HCT116 (cell line): ENCODE results near the gene PEX12. TPM values are rescaled to one million over a fixed set of nuclear protein-coding genes. Genes with fewer than 3 reads are reported as not detected.

Experiments
- ATAC-seq: fragments of 200-7000 bp; cut with Tn5 transposase; 2 replicates; pipeline ENCODE4 v1.9.1; 2020; ENCODE audit warnings: mild to moderate bottlenecking, moderate library complexity
- BruUV-seq: library from RNA; stranded (reverse); fragments of 400-500 nt; replicated peaks from 2 replicates; lab custom pipeline; 2021; lab: Mats Ljungman, UMichigan
- CTCF ChIA-PET: fragments of 300-600 bp; sonication (Branson Sonifier 250); formaldehyde crosslinking; loops from one replicate; lab custom pipeline; 2021; ENCODE audit warnings: antibody characterized with exemption; lab: Charles Lee
- POLR2A ChIA-PET: fragments of 300-600, 350-600 bp; sonication (Branson Sonifier 250); formaldehyde crosslinking; loops from one replicate; lab custom pipeline; 2021; ENCODE audit warnings: antibody characterized with exemption; lab: Charles Lee
- RAD21 ChIA-PET, 2 experiments: fragments of 300-600 bp; sonication (Branson Sonifier 250); formaldehyde crosslinking; loops; one replicate each; lab custom pipeline; 2023; ENCODE audit warnings: low total read pairs in 2 of 2; ENCODE audit not compliant: uncharacterized antibody in 2 of 2, unreplicated experiment in 2 of 2, low non-redundant PET in 1 of 2; lab: Charles Lee
- DNase-seq: peaks from one replicate; pipeline ENCODE4 v3.0.0-alpha.2; 2010; ENCODE audit warnings: low read depth, low spot score
- H2AFZ ChIP-seq: fragments of 200-600 bp; shearing (Covaris generic), sonication (generic); 2 replicates; pipeline ENCODE4 v1.6.1; 2017; ENCODE audit warnings: low read depth, mixed run types, mixed read lengths, antibody characterized with exemption, low read length; ENCODE audit not compliant: poor library complexity, severe bottlenecking
- H3K27ac ChIP-seq: 2 replicates; pipeline ENCODE4 v1.5.1; 2012; ENCODE audit warnings: low read depth, low read length
- H3K27me3 ChIP-seq: fragments of 200-600 bp; sonication (generic); 2 replicates; pipeline ENCODE4 v1.6.1; 2016; ENCODE audit warnings: mixed run types, low read length, mixed read lengths; ENCODE audit not compliant: insufficient read depth
- H3K36me3 ChIP-seq, 2 experiments: fragments of 200-500 bp in 1 of 2; fragments of 200-600 bp in 1 of 2; sonication (Bioruptor generic) in 1 of 2; sonication (generic) in 1 of 2; 2 replicates each; pipeline versions ENCODE4 v1.5.1 to v1.6.1; 2014 to 2016; ENCODE audit warnings: low read length in 2 of 2, inconsistent platforms in 1 of 2, mixed read lengths in 1 of 2, mixed run types in 1 of 2; ENCODE audit not compliant: insufficient read depth in 2 of 2, control insufficient read depth in 1 of 2
- H3K4me1 ChIP-seq, 2 experiments: fragments of 200-600 bp in 1 of 2; sonication (generic) in 1 of 2; 2 replicates each; pipeline versions ENCODE4 v1.5.1 to v1.6.1; 2012 to 2017; ENCODE audit warnings: low read length in 2 of 2, inconsistent platforms in 1 of 2, mild to moderate bottlenecking in 1 of 2, mixed read lengths in 1 of 2, mixed run types in 1 of 2, moderate library complexity in 1 of 2; ENCODE audit not compliant: insufficient read depth in 2 of 2, control insufficient read depth in 1 of 2
- H3K4me2 ChIP-seq: fragments of 200-600 bp; sonication (generic); 2 replicates; pipeline ENCODE4 v1.6.1; 2017; ENCODE audit warnings: mixed run types, low read length, mixed read lengths
- H3K4me3 ChIP-seq, 2 experiments: fragments of 200-600 bp in 1 of 2; sonication (generic) in 1 of 2; replicated peaks in 1 of 2; 2 replicates each; pipeline ENCODE4 v1.5.1; 2011 to 2016; ENCODE audit warnings: low read length in 2 of 2, control low read depth in 1 of 2, low read depth in 1 of 2, mild to moderate bottlenecking in 1 of 2, mixed read lengths in 1 of 2, mixed run types in 1 of 2
- H3K79me2 ChIP-seq: fragments of 200-600 bp; sonication (generic); 2 replicates; pipeline ENCODE4 v1.6.1; 2017; ENCODE audit warnings: mild to moderate bottlenecking, mixed run types, low read length, moderate library complexity, mixed read lengths; ENCODE audit not compliant: insufficient read depth
- H3K9ac ChIP-seq: fragments of 200-600 bp; sonication (generic); 2 replicates; pipeline ENCODE4 v1.6.1; 2016; ENCODE audit warnings: low read length, mixed read lengths
- H3K9me2 ChIP-seq: fragments of 200-600 bp; sonication (generic), shearing (Covaris generic); 2 replicates; pipeline ENCODE4 v1.6.1; 2017; ENCODE audit warnings: mixed run types, mild to moderate bottlenecking, moderate library complexity; ENCODE audit not compliant: insufficient read depth
- H3K9me3 ChIP-seq, 2 experiments: fragments of 200-500 bp in 1 of 2; fragments of 200-600 bp in 1 of 2; sonication (Bioruptor generic) in 1 of 2; sonication (generic) in 1 of 2; 2 replicates each; pipeline ENCODE4 v1.6.1; 2014 to 2017; ENCODE audit warnings: low read length in 2 of 2, mixed read lengths in 2 of 2, inconsistent platforms in 1 of 2, low read depth in 1 of 2, mild to moderate bottlenecking in 1 of 2, mixed run types in 1 of 2, moderate library complexity in 1 of 2; ENCODE audit not compliant: control insufficient read depth in 1 of 2, insufficient read depth in 1 of 2
- H4K20me1 ChIP-seq: fragments of 200-600 bp; sonication (generic), shearing (Covaris generic); 2 replicates; pipeline ENCODE4 v1.6.1; 2017; ENCODE audit warnings: mixed run types, mild to moderate bottlenecking, moderate library complexity; ENCODE audit not compliant: insufficient read depth
- CBX3 ChIP-seq: IDR thresholded peaks from 2 replicates; pipeline ENCODE4 v1.6.1; 2012; ENCODE audit warnings: low read depth
- CEBPB ChIP-seq: IDR thresholded peaks from 2 replicates; pipeline ENCODE4 v1.6.1; 2012; ENCODE audit warnings: low read depth
- EGR1 ChIP-seq: IDR thresholded peaks from 2 replicates; pipeline ENCODE4 v1.6.1; 2012; ENCODE audit warnings: low read depth
- ELF1 ChIP-seq: IDR thresholded peaks from 2 replicates; pipeline ENCODE4 v1.6.1; 2012; ENCODE audit warnings: low read depth, borderline replicate concordance
- JUND ChIP-seq: IDR thresholded peaks from 2 replicates; pipeline ENCODE4 v1.6.1; 2012
- POLR2AphosphoS5 ChIP-seq: IDR thresholded peaks from 2 replicates; pipeline ENCODE4 v1.6.1; 2011; ENCODE audit warnings: mild to moderate bottlenecking, low read depth, low read length, moderate library complexity
- REST ChIP-seq: IDR thresholded peaks from 2 replicates; pipeline ENCODE4 v1.6.1; 2012; ENCODE audit warnings: low read depth
- SIN3A ChIP-seq: IDR thresholded peaks from 2 replicates; pipeline ENCODE4 v1.6.1; 2012; ENCODE audit warnings: low read depth
- SP1 ChIP-seq: IDR thresholded peaks from 2 replicates; pipeline ENCODE4 v1.6.1; 2012; ENCODE audit warnings: low read depth
- SRF ChIP-seq: IDR thresholded peaks from 2 replicates; pipeline ENCODE4 v1.6.1; 2012; ENCODE audit warnings: low read depth
- TCF7L2 ChIP-seq: IDR thresholded peaks from 2 replicates; pipeline ENCODE4 v1.7.0; 2011; ENCODE audit warnings: borderline replicate concordance, inconsistent platforms; ENCODE audit not compliant: insufficient read depth, insufficient read length; ENCODE audit errors: extremely low read depth
- intact Hi-C: fragments of 100-400 bp; cut with micrococcal nuclease; formaldehyde crosslinking; loops from 2 replicates; pipeline ENCODE4 v1.10.0; 2022
- total RNA-seq: library from RNA; stranded (reverse); gene quantifications from one replicate; pipeline ENCODE4 v1.2.1, GENCODE V29; 2021; ENCODE audit not compliant: unreplicated experiment
- TF ChIP-seq, protein P1 (sequence below), 3 experiments: fragments of 200-600 bp in 1 of 3; sonication (generic) in 1 of 3; IDR thresholded peaks in 2 of 3; conservative IDR thresholded peaks in 1 of 3; 2 replicates each; pipeline ENCODE4 v1.5.1; 2012 to 2017; ENCODE audit warnings: low read depth in 2 of 3, low read length in 2 of 3, antibody characterized with exemption in 1 of 3, borderline replicate concordance in 1 of 3, control low read depth in 1 of 3, mild to moderate bottlenecking in 1 of 3, mixed read lengths in 1 of 3, mixed run types in 1 of 3, moderate library complexity in 1 of 3; ENCODE audit not compliant: insufficient read depth in 1 of 3
- TF ChIP-seq, protein P2 (sequence below): IDR thresholded peaks from 2 replicates; pipeline ENCODE4 v1.6.1; 2011; ENCODE audit warnings: mild to moderate bottlenecking, low read length, moderate library complexity; ENCODE audit not compliant: insufficient replicate concordance; ENCODE audit errors: extremely low read depth

PEX12 gene
- total RNA-seq, 1 experiment from 2014 or later: 5.0 TPM

- BruUV-seq: no TSS peak
- H3K9me2 ChIP-seq: no peaks in the 10 kb centered on the region
- no peak overlapping the region for H3K4me2 ChIP-seq
- no peak overlapping the region for H3K27ac ChIP-seq
- H2AFZ ChIP-seq: no peak overlapping the region
- no peak for ATAC-seq
- DNase-seq: no peak
- ChIA-PET CTCF (no interaction called here), POLR2A (no interaction called here), RAD21 (no interaction called here)
- no peak overlapping the region for H3K9ac ChIP-seq
- no peaks in the 10 kb centered on the region for H3K9me3 ChIP-seq
- intact Hi-C loops: loop anchor here (5.0 kb wide), 1 partner anchor 1109 kb away; no protein-coding TSS in a partner anchor
- no peaks in the 10 kb centered on the region for H3K27me3 ChIP-seq
- no peaks in the 10 kb centered on the region for H3K79me2 ChIP-seq
- H4K20me1 ChIP-seq: no peaks in the 10 kb centered on the region
- no peaks in the 10 kb centered on the region for H3K36me3 ChIP-seq
- no peak overlapping the region for H3K4me3 ChIP-seq
- TF ChIP-seq REST: no peak
- TF ChIP-seq, protein P1, sequence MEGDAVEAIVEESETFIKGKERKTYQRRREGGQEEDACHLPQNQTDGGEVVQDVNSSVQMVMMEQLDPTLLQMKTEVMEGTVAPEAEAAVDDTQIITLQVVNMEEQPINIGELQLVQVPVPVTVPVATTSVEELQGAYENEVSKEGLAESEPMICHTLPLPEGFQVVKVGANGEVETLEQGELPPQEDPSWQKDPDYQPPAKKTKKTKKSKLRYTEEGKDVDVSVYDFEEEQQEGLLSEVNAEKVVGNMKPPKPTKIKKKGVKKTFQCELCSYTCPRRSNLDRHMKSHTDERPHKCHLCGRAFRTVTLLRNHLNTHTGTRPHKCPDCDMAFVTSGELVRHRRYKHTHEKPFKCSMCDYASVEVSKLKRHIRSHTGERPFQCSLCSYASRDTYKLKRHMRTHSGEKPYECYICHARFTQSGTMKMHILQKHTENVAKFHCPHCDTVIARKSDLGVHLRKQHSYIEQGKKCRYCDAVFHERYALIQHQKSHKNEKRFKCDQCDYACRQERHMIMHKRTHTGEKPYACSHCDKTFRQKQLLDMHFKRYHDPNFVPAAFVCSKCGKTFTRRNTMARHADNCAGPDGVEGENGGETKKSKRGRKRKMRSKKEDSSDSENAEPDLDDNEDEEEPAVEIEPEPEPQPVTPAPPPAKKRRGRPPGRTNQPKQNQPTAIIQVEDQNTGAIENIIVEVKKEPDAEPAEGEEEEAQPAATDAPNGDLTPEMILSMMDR (IDR thresholded peaks at IDR 0.05 in 2 of 3, conservative IDR thresholded peaks at IDR 0.05 in 1 of 3; ENCODE audit: borderline replicate concordance in 1 of 3, insufficient read depth in 1 of 3, low read depth in 2 of 3, low read length in 2 of 3): no peak
- TF ChIP-seq ELF1: no peak
- TF ChIP-seq, protein P2, sequence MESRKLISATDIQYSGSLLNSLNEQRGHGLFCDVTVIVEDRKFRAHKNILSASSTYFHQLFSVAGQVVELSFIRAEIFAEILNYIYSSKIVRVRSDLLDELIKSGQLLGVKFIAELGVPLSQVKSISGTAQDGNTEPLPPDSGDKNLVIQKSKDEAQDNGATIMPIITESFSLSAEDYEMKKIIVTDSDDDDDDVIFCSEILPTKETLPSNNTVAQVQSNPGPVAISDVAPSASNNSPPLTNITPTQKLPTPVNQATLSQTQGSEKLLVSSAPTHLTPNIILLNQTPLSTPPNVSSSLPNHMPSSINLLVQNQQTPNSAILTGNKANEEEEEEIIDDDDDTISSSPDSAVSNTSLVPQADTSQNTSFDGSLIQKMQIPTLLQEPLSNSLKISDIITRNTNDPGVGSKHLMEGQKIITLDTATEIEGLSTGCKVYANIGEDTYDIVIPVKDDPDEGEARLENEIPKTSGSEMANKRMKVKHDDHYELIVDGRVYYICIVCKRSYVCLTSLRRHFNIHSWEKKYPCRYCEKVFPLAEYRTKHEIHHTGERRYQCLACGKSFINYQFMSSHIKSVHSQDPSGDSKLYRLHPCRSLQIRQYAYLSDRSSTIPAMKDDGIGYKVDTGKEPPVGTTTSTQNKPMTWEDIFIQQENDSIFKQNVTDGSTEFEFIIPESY: no peak
- TF ChIP-seq CEBPB: no peak
- no peak for TF ChIP-seq TCF7L2
- no peak for TF ChIP-seq POLR2AphosphoS5
- no peak for TF ChIP-seq SRF
- no peak for TF ChIP-seq EGR1
- TF ChIP-seq JUND: no peak
- no peak for TF ChIP-seq CBX3
- TF ChIP-seq SIN3A: no peak
- TF ChIP-seq SP1: no peak
- H3K4me1 ChIP-seq: no peaks in the 10 kb centered on the region
Measured at GRCh38 chr17:35531160-35531559, 47.2 kb downstream of the PEX12 start.
